SK-N-MC (cell line): Measurements from ENCODE around the gene PHLDA3.

Experiments
- EZH2 ChIP-seq: fragments of 200-600 bp; sonication (generic); IDR thresholded peaks from one replicate; pipeline ENCODE4 v1.6.1; 2017; ENCODE audit warnings: antibody characterized with exemption
- POLR2AphosphoS5 ChIP-seq: IDR thresholded peaks from 2 replicates; pipeline ENCODE4 v1.6.1; 2012; ENCODE audit warnings: mild to moderate bottlenecking, low read depth, low read length, borderline replicate concordance

DNA sequence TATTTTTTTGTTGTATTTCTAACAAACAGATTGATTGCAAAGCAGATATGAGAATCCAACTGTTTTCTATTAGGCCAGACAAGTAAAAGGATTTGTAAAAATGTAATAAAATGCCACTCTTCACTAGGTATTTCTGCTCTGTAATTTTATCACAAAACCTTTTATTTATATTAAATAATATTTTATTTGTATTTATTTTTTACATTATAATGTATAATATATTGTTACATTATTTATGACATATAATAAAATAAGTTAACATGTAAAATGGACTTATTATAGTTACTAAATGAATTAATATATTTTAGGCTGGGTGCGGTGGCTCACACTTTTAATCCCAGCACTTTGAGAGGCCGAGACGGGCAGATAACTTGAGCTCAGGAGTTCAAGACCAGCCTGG is 34.7 kb downstream of the PHLDA3 start:
- no peak for TF ChIP-seq EZH2
- TF ChIP-seq POLR2AphosphoS5 = no peak
